ENCODE results near the gene PIGN. TPM values are rescaled to one million over a fixed set of nuclear protein-coding genes. Genes with fewer than 3 reads are reported as not detected.

The PIGN gene
- total and polyA plus RNA-seq, 2 of the 8 experiments (the other 6 are each of a cell fraction or from before 2014, with no cell fraction given) = 20.9 to 26.3 TPM

DNA sequence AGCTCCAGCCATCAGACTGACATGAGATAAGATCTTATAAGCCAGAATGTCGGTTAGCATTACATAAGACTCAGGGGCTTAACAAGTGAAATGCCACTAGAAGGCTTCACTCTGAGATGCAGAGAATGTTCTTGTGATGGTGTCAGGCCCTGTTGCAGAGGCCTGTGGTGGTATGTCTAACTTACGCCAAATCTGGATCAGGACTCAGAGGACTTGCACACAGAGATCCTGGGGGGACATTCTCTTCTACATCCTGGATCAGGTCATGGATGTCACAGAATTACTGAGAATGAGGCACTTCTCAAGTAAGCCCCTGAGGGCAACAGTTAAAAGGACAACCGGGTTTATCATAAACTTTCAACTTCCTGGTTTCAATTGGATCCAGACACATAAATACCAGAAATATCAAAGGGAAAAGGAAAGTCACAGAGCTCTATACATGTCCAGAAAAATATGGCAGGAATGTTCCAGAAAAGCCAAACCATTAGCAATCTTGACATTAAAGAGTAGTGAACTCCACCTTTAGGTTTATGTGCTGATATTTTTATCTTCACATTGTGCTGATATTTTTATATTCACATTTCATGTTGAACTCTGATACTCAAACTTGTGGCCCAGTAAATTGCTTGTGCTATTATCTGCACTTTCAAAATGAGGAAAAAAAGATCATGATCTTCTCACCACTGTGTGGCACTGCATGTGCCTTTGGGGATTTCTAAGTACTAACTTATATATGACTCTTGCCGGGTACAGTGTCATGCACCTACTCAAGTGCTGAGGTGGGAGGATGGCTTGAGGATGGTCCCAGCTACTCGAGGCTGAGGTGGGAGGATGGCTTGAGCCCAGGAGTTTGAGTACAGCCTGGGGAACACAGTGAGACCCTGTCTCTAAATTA, 156.5 kb downstream of the PIGN start:
- Histone ChIP-seq H3K36me3 (ENCODE audit: control insufficient read depth in 2 of 4, insufficient read depth in 4 of 4, low read length in 3 of 4) (no peaks in the 10 kb centered on the region), H3K4me1 (replicated peaks in 1 of 4; ENCODE audit: control insufficient read depth in 3 of 4, insufficient read depth in 4 of 4, low read length in 3 of 4) (peaks cover 3 to 12% (median 8%) of the 10 kb centered on the region in 4 experiments; a peak in 4 of 7 replicates), H4K5ac (ENCODE audit: insufficient read length, low read depth, low read length) (no peak overlapping the region), H3K4me3 (ENCODE audit: extremely low read depth in 1 of 4, insufficient read depth in 2 of 4, low read depth in 3 of 4, low read length in 4 of 4) (no peak overlapping the region), H3K79me2 (ENCODE audit: control insufficient read depth in 1 of 2, insufficient read depth in 2 of 2, low read length in 2 of 2) (no peaks in the 10 kb centered on the region), H3K9me3 (ENCODE audit: insufficient read depth in 2 of 2, low read depth in 1 of 2, low read length in 1 of 2) (no peaks in the 10 kb centered on the region), H3K9ac (replicated peaks in 1 of 4; ENCODE audit: extremely low read depth in 1 of 4, low read depth in 3 of 4, low read length in 3 of 4) (no peak overlapping the region), H2AK5ac (ENCODE audit: low read depth, low read length) (no peak overlapping the region), H3K4ac (replicated peaks; ENCODE audit: insufficient read length, low read depth, low read length) (no peak overlapping the region), H3K14ac (ENCODE audit: insufficient read length) (no peak overlapping the region), H3K23ac (ENCODE audit: insufficient read length) (no peak overlapping the region), H2BK5ac (ENCODE audit: low read depth, low read length) (no peak overlapping the region), H2AFZ (ENCODE audit: low read length) (no peak overlapping the region), H3K27me3 (replicated peaks in 1 of 4; ENCODE audit: control insufficient read depth in 3 of 4, extremely low read depth in 1 of 4, insufficient read depth in 3 of 4, low read length in 3 of 4) (peaks cover 0 to under 1% (median 0%) of the 10 kb centered on the region in 4 experiments; a peak in 1 of 7 replicates), H3K27ac (ENCODE audit: low read depth, low read length) (no peak overlapping the region), H3K79me1 (ENCODE audit: low read depth, low read length) (no peaks in the 10 kb centered on the region), H2BK15ac (ENCODE audit: low read length) (no peak overlapping the region), H2BK20ac (ENCODE audit: low read length) (no peak overlapping the region), H3K4me2 (ENCODE audit: insufficient read depth in 1 of 2, low read depth in 2 of 2, low read length in 2 of 2) (no peak overlapping the region), H4K20me1 (replicated peaks in 1 of 2; ENCODE audit: control insufficient read depth in 1 of 2, insufficient read depth in 2 of 2, low read length in 2 of 2) (no peaks in the 10 kb centered on the region), H3K18ac (ENCODE audit: extremely low read depth, low read length) (no peak overlapping the region), H3K56ac (replicated peaks; ENCODE audit: insufficient read length, low read depth, low read length) (no peak overlapping the region), H4K91ac (replicated peaks; ENCODE audit: insufficient read length, low read length) (no peak overlapping the region), H4K8ac (ENCODE audit: extremely low read depth, insufficient read depth, low read length) (no peak overlapping the region), H3K23me2 (ENCODE audit: low read depth, low read length) (no peaks in the 10 kb centered on the region), H2BK120ac (replicated peaks; ENCODE audit: low read depth, low read length) (no peak overlapping the region), H2BK12ac (ENCODE audit: low read depth, low read length) (no peak overlapping the region)
- WGBS, 2 experiments (ENCODE audit: extremely low coverage in 1 of 2, insufficient coverage in 1 of 2, insufficient read length in 1 of 2, insufficient replicate concordance in 2 of 2, low coverage in 1 of 2, low lambda C conversion rate in 2 of 2, missing lambda C conversion rate in 1 of 2) = 92% methylated on average over 5 of the region's 5 CpGs; no CpG with 5 or more reads in 1 of the 2 experiments
- ChIA-PET POLR2A (ENCODE audit: partially characterized antibody) (no interaction called here), CTCF (ENCODE audit: partially characterized antibody) (interaction anchor here (1.0 kb wide), 1 partner anchor 37 kb away, joined by 4 read pairs; no protein-coding TSS in a partner anchor)
- no peak for FAIRE-seq
- DNase-seq (ENCODE audit: low read depth in 1 of 2, low spot score in 2 of 2) = no peak
- TF ChIP-seq TBP (IDR thresholded peaks at IDR 0.05; ENCODE audit: low read depth, low read length) (no peak), SAP30 (IDR thresholded peaks at IDR 0.05; ENCODE audit: insufficient read depth, insufficient replicate concordance, low read length) (no peak), BACH1 (IDR thresholded peaks at IDR 0.05; ENCODE audit: low read length) (no peak), ASH2L (IDR thresholded peaks at IDR 0.05; ENCODE audit: low read length) (no peak), SIRT6 (IDR thresholded peaks at IDR 0.05; ENCODE audit: low read length) (no peak), SIX5 (IDR thresholded peaks at IDR 0.05; ENCODE audit: low read depth, low read length) (no peak), CBX5 (IDR thresholded peaks at IDR 0.05; ENCODE audit: low read depth, low read length) (no peak), YY1 (IDR thresholded peaks at IDR 0.05; ENCODE audit: low read depth, low read length) (no peak), SP1 (IDR thresholded peaks at IDR 0.05; ENCODE audit: low read depth, low read length) (no peak)

All from H1 (cell line).